NAMALWA (cell line): ENCODE data around the gene NOL12.
A peak's percentile ranks its signal among the peaks of the same experiment; 100 is the strongest.
"Not testable (repeated sequence)": the region's sequence is repeated elsewhere in the genome, so short reads cannot be mapped to it uniquely, and the experiment has no call there.

ENCODE experiments used
- DNase-seq: peaks from one replicate; pipeline ENCODE4 v3.0.0-alpha.2; 2015; ENCODE audit warnings: low spot score

NOL12 gene, protein sequence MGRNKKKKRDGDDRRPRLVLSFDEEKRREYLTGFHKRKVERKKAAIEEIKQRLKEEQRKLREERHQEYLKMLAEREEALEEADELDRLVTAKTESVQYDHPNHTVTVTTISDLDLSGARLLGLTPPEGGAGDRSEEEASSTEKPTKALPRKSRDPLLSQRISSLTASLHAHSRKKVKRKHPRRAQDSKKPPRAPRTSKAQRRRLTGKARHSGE

DNA sequence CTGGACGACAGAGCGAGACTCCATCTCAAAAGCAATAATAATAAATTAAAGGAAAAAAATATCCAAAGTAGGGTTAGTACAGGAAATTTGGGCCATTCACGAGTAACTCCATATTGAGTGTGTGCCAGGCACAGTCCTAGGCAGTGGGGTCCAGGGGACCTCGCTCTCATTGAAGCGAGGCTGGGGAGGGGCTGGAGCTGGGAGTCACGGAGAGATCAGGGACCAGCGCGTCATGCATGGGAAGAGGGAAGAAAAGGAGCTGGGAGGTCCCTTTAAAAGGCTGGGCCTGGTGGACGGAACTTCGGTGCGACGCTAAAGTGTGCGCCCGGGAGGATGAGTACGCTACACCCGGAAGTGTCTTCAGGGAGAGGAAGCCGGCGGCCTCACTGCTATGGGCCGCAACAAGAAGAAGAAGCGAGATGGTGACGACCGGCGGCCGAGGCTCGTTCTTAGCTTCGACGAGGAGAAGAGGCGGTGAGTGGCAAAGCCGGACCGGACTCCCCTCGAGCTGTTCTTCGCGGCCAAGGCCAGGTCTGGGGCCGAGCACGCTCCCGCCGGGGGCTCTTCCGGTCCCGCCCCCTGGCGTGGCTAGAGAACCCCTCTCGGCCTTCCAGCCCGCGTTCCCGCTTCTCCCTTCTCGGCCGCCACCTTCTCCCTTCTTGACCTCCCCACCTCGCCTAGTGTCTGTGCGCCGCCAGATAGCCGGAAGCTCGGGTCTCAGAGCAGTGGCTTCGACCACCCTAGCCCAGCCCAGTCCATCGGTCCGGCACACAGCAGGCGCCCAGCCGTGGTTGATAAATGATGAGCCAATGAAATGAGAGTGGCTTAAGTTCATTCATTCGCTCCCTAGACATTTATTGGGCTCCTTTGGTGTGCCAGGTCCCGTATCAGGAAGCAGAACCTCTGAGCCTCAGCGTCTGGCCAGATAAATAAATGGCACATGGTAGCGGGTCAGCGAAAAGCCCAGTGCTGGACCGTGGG, at the start of gene NOL12:
Gene NOL12 (plus strand): TSS at position 342 of the 981 bp plus-strand sequence. CDS start 50 bp downstream, at position 392.
- DNase-seq, result peak; percentile 84

DNA sequence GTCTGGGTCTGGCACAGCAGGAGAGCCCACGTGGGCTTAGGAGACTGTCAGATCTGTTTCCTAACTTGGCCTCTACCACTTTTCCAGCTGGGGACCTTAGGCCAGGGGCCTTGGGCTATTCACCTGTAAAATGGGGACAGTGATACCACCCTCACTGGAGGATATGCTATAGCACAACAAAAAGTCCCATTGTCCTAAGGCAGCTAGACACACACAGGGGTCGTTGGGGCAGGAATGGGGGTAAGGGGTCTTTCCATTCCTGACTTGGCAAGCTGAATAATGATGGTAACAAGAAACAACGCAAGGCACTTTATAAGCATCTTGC, 49.2 kb upstream of the NOL12 start:
- no peak for DNase-seq

DNA sequence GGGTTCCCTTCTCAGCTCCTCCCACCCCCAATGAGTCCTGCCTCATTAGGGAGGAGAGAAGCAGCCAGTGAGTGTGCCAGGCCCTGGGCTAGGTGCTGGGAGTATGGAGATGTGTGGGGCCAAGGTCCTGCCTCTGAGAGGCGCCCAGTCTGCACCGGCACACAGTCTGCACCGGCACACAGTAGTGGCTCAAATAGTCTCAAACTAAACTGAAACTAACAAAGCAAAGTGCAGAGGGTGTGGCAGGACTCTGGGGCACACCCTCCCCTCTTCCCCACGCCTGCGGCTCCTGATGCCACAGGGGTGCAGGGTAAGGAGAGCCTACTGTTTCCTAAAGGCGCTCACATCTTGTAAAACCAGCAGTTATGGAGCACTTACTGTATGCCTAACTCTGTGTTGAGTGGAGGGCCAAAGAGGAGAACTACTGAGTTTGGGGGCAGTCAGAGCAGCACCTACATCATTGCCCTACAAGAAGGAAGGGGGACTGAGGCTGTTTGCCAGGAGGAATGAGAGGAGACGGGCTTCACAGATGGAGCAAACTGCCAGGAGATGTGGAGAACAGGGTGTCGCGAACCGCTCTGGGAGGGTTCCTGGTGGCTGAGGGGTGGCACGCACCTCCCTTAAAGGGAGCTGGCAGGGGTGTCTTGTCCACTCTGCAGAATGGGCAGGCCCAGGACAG, 47.6 kb upstream of the NOL12 start:
- no peak for DNase-seq

- peak; percentile 57 for DNase-seq
Observed at GRCh38 chr22:37639070-37639760, 46.9 kb upstream of the NOL12 start, which contains the start of gene SH3BP1. Gene SH3BP1, plus strand, starts transcription at chr22:37639669. Its CDS starts 119 bp downstream, at chr22:37639788.

DNA sequence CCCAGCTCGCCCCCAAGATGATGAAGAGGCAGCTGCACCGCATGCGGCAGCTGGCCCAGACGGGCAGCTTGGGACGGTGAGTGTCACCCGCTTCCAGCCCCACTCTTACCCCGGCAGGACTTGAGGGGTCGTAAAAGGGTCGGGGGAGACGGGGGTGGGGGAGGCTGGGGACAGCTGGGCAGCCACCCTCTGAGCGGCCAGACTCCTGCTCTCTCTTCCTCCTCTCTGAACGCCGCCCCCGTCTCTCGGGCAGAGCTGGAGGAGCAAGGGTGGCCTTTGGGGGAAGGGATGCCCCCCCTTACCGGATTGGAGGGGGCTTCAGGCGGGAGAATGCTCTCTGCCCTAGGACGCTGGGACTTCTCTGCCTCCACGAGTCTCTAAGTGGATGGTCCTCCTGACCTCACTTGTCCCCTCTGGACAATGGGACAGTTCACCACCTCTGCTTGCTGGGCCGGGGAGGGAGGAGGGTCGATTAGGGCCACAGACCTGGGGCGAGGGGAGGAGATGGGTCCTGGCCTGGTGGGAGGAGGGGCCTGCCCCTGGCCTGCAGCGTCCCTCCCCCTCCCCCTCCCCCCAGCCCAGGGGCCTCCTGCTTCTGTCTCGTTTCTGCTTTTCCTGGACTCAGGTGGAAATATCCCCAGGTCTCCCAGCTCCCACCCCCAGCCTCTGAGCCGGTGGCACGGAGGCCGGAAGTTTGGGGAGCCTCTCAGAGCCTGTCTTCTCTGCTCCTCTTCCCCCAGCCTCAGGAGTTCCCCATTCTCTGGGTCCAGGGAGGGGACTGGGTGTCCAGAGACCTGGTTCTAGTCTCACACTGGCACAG, 46.2 kb upstream of the NOL12 start:
- peak; percentile 48 for DNase-seq

- no peak for DNase-seq
Observed at GRCh38 chr22:37640591-37641560, 45.3 kb upstream of the NOL12 start.

GRCh38 chr22:37641561-37641949, 44.6 kb upstream of the NOL12 start:
- DNase-seq, result no peak

- DNase-seq, result peak; percentile 89
Observed at GRCh38 chr22:37643225-37643847, 42.8 kb upstream of the NOL12 start.

GRCh38 chr22:37647317-37647716, 38.8 kb upstream of the NOL12 start:
- DNase-seq, result no peak

DNA sequence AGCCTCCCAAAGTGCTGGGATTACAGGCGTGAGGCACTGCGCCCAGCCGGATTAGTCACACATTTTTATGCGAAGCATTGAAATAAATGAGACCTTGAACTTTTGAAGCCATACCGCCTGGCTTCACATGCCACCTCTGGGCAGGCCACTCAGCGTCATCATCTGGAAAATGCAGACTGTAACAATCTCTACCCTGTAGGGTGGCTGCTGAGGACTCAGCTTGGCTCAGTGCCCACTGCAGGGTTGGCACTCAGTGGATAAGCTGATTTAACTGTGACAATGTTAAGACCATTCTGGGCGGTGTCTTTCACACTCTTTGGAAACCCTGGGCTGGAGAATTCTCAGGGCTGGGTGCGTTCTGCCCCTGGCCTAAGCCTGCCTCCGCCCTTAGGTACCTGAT, 38.2 kb upstream of the NOL12 start:
- DNase-seq, result no peak

DNA sequence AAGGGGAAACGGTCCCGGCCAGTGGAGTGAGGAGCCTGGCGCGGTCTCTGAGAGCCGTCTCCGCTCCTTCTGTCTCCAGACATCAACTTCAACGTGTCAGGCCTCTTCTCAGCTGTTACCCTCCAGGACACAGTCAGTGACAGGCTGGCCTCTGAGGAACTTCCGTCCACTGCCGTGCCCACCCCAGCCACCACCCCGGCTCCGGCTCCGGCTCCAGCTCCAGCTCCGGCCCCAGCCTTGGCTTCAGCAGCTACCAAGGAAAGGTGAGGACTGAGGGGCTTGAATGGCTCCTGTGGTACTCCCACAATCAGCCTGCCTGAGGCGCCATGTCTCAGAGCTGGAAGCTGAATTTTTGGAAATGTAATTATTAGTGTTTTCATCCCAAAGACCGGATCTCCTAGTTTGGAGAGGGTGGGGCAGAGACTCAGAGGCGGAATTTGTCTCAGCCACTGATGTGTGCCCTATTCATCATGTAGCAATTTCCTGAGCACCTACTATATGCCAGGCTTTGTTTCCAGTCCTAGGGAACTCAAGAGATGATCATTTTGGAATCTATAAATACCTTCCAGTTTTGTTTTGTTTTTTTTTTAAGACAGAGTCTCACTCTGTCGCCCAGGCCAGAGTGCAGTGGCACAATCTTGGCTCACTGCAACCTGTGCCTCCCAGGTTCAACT, 35.5 kb upstream of the NOL12 start:
- DNase-seq, result no peak

DNA sequence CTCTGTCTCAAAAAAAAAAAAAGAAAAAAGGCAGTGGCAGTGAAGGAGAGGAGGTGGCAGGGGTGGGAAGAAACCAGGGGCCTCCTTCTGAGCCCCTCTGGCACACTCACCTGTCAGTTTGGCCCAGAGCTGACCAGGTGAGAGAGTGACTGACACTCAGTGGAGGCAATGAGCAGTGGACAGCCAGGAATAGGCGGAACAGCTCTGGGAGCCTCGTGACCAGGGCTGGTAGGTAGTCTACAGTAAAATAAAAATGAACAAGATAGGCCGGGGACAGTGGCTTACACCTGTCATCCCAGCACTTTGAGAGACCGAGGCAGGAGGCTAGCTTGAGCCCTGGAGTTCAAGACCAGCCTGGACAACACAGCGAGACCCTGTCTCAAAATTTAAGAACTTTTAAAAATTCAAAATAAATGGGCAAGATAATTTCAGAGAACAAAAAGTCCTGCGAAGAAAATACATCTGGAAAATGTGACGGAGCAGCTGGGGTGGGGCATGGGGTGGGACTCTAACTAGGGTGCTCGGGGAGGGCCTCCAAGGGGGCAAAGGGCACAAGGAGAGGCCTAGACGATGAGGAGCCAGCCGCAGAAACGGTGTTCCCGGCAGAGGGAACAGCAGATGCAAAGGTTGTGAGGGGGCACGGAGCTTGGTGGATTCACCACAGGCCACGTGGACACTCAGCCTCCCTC, 31.4 kb upstream of the NOL12 start:
- no peak for DNase-seq

DNA sequence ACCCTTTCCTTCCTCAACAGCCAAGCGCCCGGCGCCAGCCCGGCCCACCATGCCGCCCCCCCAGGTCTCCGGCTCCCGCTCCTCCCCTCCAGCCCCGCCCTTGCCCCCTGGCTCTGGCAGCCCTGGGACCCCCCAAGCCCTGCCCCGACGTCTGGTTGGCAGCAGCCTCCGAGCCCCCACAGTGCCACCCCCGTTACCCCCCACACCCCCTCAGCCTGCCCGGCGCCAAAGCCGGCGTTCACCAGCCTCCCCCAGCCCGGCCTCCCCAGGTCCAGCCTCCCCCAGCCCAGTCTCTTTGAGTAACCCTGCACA, 30.9 kb upstream of the NOL12 start:
- no peak for DNase-seq

GRCh38 chr22:37656583-37656982, 29.6 kb upstream of the NOL12 start:
- not testable (repeated sequence) for DNase-seq

- no peak for DNase-seq
Observed at GRCh38 chr22:37657590-37658132, 28.5 kb upstream of the NOL12 start.

DNA sequence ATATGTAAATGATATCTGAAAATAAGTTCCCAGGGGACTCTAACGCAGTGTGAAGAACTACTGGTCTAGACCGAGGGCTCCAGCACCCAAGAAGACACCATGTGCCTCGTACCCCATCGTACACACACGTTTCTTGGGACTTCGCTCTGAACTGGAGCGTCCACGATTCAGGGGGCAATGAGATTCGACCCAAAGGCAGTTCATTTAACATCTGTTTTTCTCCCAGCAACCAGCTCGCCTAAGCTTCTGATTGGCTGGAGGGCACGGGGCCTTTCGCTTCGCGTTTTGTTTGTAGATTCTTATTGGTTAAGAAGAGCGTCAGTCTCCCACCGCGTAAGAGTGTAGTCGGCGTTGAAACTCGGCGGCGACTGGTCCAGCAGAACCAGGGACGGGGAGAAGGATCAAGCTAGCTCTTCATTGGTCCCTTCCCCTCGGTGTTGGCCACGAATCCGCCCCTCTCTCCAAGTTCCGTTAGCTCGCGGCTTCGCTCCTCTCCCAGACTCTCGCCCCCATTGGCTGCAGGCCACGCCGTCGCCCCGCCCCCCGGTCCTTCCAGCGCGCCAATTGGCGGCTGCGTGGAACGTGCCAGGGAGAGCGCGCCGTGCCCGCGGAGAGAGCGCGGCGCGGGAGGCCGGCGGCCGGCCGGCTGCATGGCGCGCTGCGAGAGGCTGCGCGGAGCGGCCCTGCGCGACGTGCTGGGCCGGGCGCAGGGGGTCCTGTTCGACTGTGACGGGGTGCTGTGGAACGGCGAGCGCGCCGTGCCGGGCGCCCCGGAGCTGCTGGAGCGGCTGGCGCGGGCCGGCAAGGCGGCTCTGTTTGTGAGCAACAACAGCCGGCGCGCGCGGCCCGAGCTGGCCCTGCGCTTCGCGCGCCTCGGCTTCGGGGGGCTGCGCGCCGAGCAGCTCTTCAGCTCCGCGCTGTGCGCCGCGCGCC, 27.7 kb upstream of the NOL12 start, which contains the start of gene PDXP:
Gene PDXP (plus strand): TSS at position 591 of the 933 bp plus-strand sequence. CDS start 60 bp downstream, at position 651.
- peak; percentile 99 for DNase-seq
